GM12873 (cell line): ENCODE measurements around the gene TMEM114.

Source experiments
- CTCF ChIP-seq: IDR thresholded peaks from 2 replicates; pipeline ENCODE4 v1.5.1; 2012; ENCODE audit warnings: low read depth, mild to moderate bottlenecking, moderate library complexity, low read length, control low read depth; ENCODE audit not compliant: insufficient read depth; ENCODE audit errors: missing control alignments

Gene TMEM114

GRCh38 chr16:8565498-8565897 lies 24.8 kb downstream of the TMEM114 start:
- no peak for TF ChIP-seq CTCF

- no peak for TF ChIP-seq CTCF
Measured at GRCh38 chr16:8564934-8565345, 25.4 kb downstream of the TMEM114 start.

- TF ChIP-seq CTCF, result no peak
Measured at GRCh38 chr16:8561496-8561895, 28.8 kb downstream of the TMEM114 start.

- no peak for TF ChIP-seq CTCF
Measured at GRCh38 chr16:8555400-8555799, 34.9 kb downstream of the TMEM114 start.

GRCh38 chr16:8554881-8555280 lies 35.4 kb downstream of the TMEM114 start:
- TF ChIP-seq CTCF, result no peak

GRCh38 chr16:8554022-8554421 lies 36.3 kb downstream of the TMEM114 start:
- TF ChIP-seq CTCF, result no peak

GRCh38 chr16:8552487-8553221 lies 37.7 kb downstream of the TMEM114 start:
- no peak for TF ChIP-seq CTCF
